SK-N-SH (cell line): ENCODE measurements around the gene WHRN. TPM values are rescaled to one million over a fixed set of nuclear protein-coding genes. Genes with fewer than 3 reads are reported as not detected.

ENCODE experiments used
- CTCF ChIA-PET: fragments of 300-600, 350-600 bp; formaldehyde crosslinking; extraction: SDS; loops from one replicate; lab custom pipeline; 2021; lab: Yijun Ruan, JAX
- POLR2A ChIA-PET: fragments of 350-600 bp; sonication (Branson Sonifier 250); formaldehyde crosslinking; extraction: SDS; loops from one replicate; lab custom pipeline; 2020; ENCODE audit warnings: antibody characterized with exemption, inconsistent platforms; lab: Yijun Ruan, JAX
- DNase-seq: peaks from one replicate; pipeline ENCODE4 v3.0.0; 2012
- H2AFZ ChIP-seq: fragments of 200-600 bp; sonication (generic); 2 replicates; pipeline ENCODE4 v1.8.1; 2016; ENCODE audit warnings: antibody characterized with exemption, mild to moderate bottlenecking, low read depth
- H3F3A ChIP-seq: fragments of 200-600 bp; sonication (generic); replicated peaks from 2 replicates; pipeline ENCODE3; 2016; ENCODE audit warnings: antibody characterized with exemption, mild to moderate bottlenecking; ENCODE audit not compliant: insufficient read depth
- H3K27ac ChIP-seq, 2 experiments: fragments of 200-500 bp in 1 of 2; fragments of 200-600 bp in 1 of 2; sonication (Bioruptor generic) in 1 of 2; sonication (generic), shearing (Covaris generic) in 1 of 2; 2 replicates each; pipeline versions ENCODE4 v1.5.1 to v1.6.1; 2014 to 2016; ENCODE audit warnings: low read depth in 2 of 2, inconsistent platforms in 1 of 2, low read length in 1 of 2, mild to moderate bottlenecking in 1 of 2, mixed read lengths in 1 of 2
- H3K27me3 ChIP-seq: fragments of 200-600 bp; sonication (generic), shearing (Covaris generic); 2 replicates; pipeline ENCODE4 v1.6.1; 2016; ENCODE audit warnings: mixed run types; ENCODE audit not compliant: insufficient read depth
- H3K36me3 ChIP-seq, 2 experiments: fragments of 200-500 bp in 1 of 2; fragments of 200-600 bp in 1 of 2; sonication (Bioruptor generic) in 1 of 2; sonication (generic) in 1 of 2; replicated peaks in 1 of 2; 2 replicates each; pipeline versions ENCODE3 to v1.5.1; 2014 to 2016; ENCODE audit warnings: low read length in 1 of 2, mild to moderate bottlenecking in 1 of 2; ENCODE audit not compliant: insufficient read depth in 2 of 2, control insufficient read depth in 1 of 2
- H3K4me1 ChIP-seq, 2 experiments: fragments of 200-500 bp in 1 of 2; fragments of 200-600 bp in 1 of 2; sonication (Bioruptor generic) in 1 of 2; sonication (generic), shearing (Covaris generic) in 1 of 2; 2 replicates each; pipeline versions ENCODE4 v1.5.1 to v1.6.1; 2014 to 2016; ENCODE audit warnings: low read depth in 1 of 2, low read length in 1 of 2, mixed run types in 1 of 2; ENCODE audit not compliant: insufficient read depth in 2 of 2, control insufficient read depth in 1 of 2
- H3K4me2 ChIP-seq: fragments of 200-600 bp; sonication (generic), shearing (Covaris generic); 2 replicates; pipeline ENCODE4 v1.6.1; 2017; ENCODE audit warnings: mixed run types
- H3K4me3 ChIP-seq, 2 experiments: fragments of 200-500 bp in 1 of 2; fragments of 200-600 bp in 1 of 2; sonication (Bioruptor generic) in 1 of 2; sonication (generic), shearing (Covaris generic) in 1 of 2; 2 replicates each; pipeline versions ENCODE4 v1.5.1 to v1.8.1; 2014 to 2016; ENCODE audit warnings: low read depth in 2 of 2, inconsistent platforms in 1 of 2, low read length in 1 of 2, mild to moderate bottlenecking in 1 of 2, mixed read lengths in 1 of 2, moderate library complexity in 1 of 2
- H3K79me2 ChIP-seq: fragments of 200-600 bp; sonication (generic); 2 replicates; pipeline ENCODE4 v1.8.1; 2017; ENCODE audit warnings: mild to moderate bottlenecking; ENCODE audit not compliant: insufficient read depth
- H3K9ac ChIP-seq: fragments of 200-600 bp; sonication (generic); 2 replicates; pipeline ENCODE4 v1.6.1; 2017; ENCODE audit warnings: mixed run types
- H3K9me2 ChIP-seq: fragments of 200-600 bp; sonication (generic); 2 replicates; pipeline ENCODE4 v1.6.1; 2017; ENCODE audit warnings: mixed run types
- H3K9me3 ChIP-seq: fragments of 200-600 bp; sonication (generic); 2 replicates; pipeline ENCODE4 v1.6.1; 2017; ENCODE audit warnings: mixed run types, mild to moderate bottlenecking, moderate library complexity
- H4K20me1 ChIP-seq: fragments of 200-600 bp; sonication (generic); 2 replicates; pipeline ENCODE4 v1.6.1; 2017; ENCODE audit warnings: mild to moderate bottlenecking, mixed run types; ENCODE audit not compliant: insufficient read depth
- ELF1 ChIP-seq: IDR thresholded peaks from 2 replicates; pipeline ENCODE4 v1.4.0; 2012
- EZH2phosphoT487 ChIP-seq: fragments of 200-600 bp; sonication (generic); IDR thresholded peaks from 2 replicates; pipeline ENCODE4 v1.6.1; 2017; ENCODE audit warnings: low read depth, mixed run types, mild to moderate bottlenecking, antibody characterized with exemption, moderate library complexity, borderline replicate concordance
- FOSL2 ChIP-seq: IDR thresholded peaks from 2 replicates; pipeline ENCODE4 v1.4.0; 2012; ENCODE audit warnings: low read depth, mild to moderate bottlenecking, moderate library complexity, borderline replicate concordance
- FOXJ3 ChIP-seq: sonication (generic); formaldehyde crosslinking; IDR thresholded peaks from 2 replicates; pipeline ENCODE4 v1.5.1; 2020; ENCODE audit warnings: mild to moderate bottlenecking, missing genetic modification reagents
- GABPA ChIP-seq: IDR thresholded peaks from 2 replicates; pipeline ENCODE4 v1.4.0; 2012; ENCODE audit warnings: low read depth, mild to moderate bottlenecking
- GATA2 ChIP-seq: sonication (generic); formaldehyde crosslinking; IDR thresholded peaks from 2 replicates; pipeline ENCODE4 v1.5.0; 2020; ENCODE audit warnings: mild to moderate bottlenecking, missing genetic modification reagents
- JUND ChIP-seq: IDR thresholded peaks from 2 replicates; pipeline ENCODE4 v1.4.0; 2012
- MEF2A ChIP-seq: IDR thresholded peaks from 2 replicates; pipeline ENCODE4 v1.4.0; 2012; ENCODE audit warnings: low read depth, borderline replicate concordance
- MXI1 ChIP-seq: IDR thresholded peaks from 2 replicates; pipeline ENCODE4 v1.6.1; 2012; ENCODE audit warnings: mild to moderate bottlenecking, low read depth, low read length, improper control_type of control experiment
- NFIC ChIP-seq: IDR thresholded peaks from 2 replicates; pipeline ENCODE4 v1.4.0; 2012; ENCODE audit warnings: borderline replicate concordance
- POLR2AphosphoS5 ChIP-seq: IDR thresholded peaks from 2 replicates; pipeline ENCODE4 v1.6.1; 2012; ENCODE audit warnings: low read depth, low read length
- RFX5 ChIP-seq: IDR thresholded peaks from 2 replicates; pipeline ENCODE4 v1.6.1; 2012; ENCODE audit warnings: mild to moderate bottlenecking, improper control_type of control experiment, low read length
- RXRA ChIP-seq: IDR thresholded peaks from 2 replicates; pipeline ENCODE4 v1.4.0; 2012; ENCODE audit warnings: low read depth, mild to moderate bottlenecking, borderline replicate concordance
- SIN3A ChIP-seq: IDR thresholded peaks from 2 replicates; pipeline ENCODE4 v1.6.1; 2012; ENCODE audit warnings: low read depth, mild to moderate bottlenecking, low read length, moderate library complexity, borderline replicate concordance
- SMC3 ChIP-seq: IDR thresholded peaks from 2 replicates; pipeline ENCODE4 v1.6.1; 2012; ENCODE audit warnings: low read depth, low read length, improper control_type of control experiment
- TEAD4 ChIP-seq: IDR thresholded peaks from 2 replicates; pipeline ENCODE4 v1.4.0; 2012; ENCODE audit warnings: mild to moderate bottlenecking, borderline replicate concordance; ENCODE audit not compliant: insufficient read depth
- WGBS: methylation state at CpG from one replicate; pipeline ENCODE4 v1.1.6; 2017; ENCODE audit warnings: low lambda C conversion rate; 5-methylcytosine and 5-hydroxymethylcytosine counted together
- polyA plus RNA-seq, 3 experiments: library from polyadenylated mRNA; depleted of rRNA; stranded (reverse); fragments of >200 nt; gene quantifications; 2 replicates each; pipeline ENCODE4 v1.2.3, GENCODE V29; 2012
- TF ChIP-seq, protein P1 (sequence below): IDR thresholded peaks from 2 replicates; pipeline ENCODE4 v1.4.0; 2012; ENCODE audit warnings: low read depth, borderline replicate concordance
- TF ChIP-seq, protein P2 (sequence below): fragments of 200-600 bp; sonication (generic); IDR thresholded peaks from 2 replicates; pipeline ENCODE4 v1.6.1; 2017; ENCODE audit warnings: antibody characterized with exemption, mild to moderate bottlenecking, moderate library complexity
- TF ChIP-seq, protein P3 (sequence below): IDR thresholded peaks from 2 replicates; pipeline ENCODE4; 2012
- TF ChIP-seq, protein P4 (sequence below): fragments of 150-350 bp; IDR thresholded peaks from 2 replicates; pipeline ENCODE4 v1.6.1; 2017; ENCODE audit warnings: antibody characterized with exemption, low read length, low read depth, borderline replicate concordance

The WHRN gene
- polyA plus RNA-seq, 1 of the 3 experiments (the other 2 are of a cell fraction) = 4.6 TPM

DNA sequence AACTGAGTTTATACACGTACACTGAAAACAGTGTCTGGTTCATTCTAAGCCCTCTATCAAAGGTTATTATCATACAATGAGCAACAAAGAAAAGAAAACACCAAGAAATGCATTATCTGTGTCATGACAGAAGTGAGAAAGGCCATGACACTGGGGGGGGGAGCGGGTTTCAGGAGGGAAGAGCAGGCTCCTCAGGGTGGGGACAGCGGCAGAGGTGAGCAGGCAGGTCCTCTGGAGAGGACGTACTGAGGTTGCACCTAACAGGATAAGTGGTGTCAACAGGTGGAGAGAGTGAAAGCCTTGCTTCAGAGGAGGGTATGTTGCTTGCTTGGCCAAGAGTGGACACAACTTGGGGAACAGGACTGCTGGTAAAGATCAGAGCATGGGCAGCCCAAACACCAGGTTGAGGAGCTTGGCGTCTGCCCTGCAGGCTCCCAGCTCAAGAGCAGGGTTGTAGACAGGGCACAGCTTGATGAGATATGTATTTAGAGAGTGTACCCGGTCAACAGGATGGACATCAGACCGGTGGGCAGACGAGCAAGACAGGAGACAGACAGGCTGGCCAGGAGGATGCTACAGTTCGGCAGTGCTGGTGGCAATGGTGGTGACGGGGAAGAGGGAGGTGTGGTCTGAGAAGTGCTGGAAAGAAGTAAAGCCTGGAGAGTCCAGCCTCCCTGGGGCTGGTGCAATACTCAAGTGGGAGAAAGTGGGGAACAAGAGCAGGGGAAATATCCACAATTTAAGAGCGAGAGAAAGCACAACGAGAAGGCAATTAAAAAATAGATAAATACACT lies 10.3 kb downstream of the WHRN start:
- Histone ChIP-seq H3K9me2 (no peaks in the 10 kb centered on the region), H3K9me3 (no peaks in the 10 kb centered on the region), H3K4me1 (no peaks in the 10 kb centered on the region), H3K4me2 (no peak overlapping the region), H3F3A (no peaks in the 10 kb centered on the region), H3K27me3 (peaks cover 65% of the 10 kb centered on the region), H3K4me3 (no peak overlapping the region), H4K20me1 (no peaks in the 10 kb centered on the region), H3K9ac (no peak overlapping the region), H2AFZ (no peak overlapping the region), H3K27ac (no peak overlapping the region), H3K36me3 (no peaks in the 10 kb centered on the region), H3K79me2 (no peaks in the 10 kb centered on the region)
- DNase-seq = no peak
- TF ChIP-seq RFX5 (no peak), FOXJ3 (CRISPR knock-in tag) (no peak), MXI1 (no peak), MEF2A (no peak), SMC3 (no peak), EZH2phosphoT487 (no peak), SIN3A (no peak), NFIC (no peak), RXRA (no peak)
- 42% methylated on average over 12 of the region's 12 CpGs for WGBS
- ChIA-PET CTCF (interaction anchor here (0.9 to 1.8 kb wide), 3 partner anchors 10 to 60 kb away, joined by 3 to 7 read pairs (median 3); partner anchors contain the start of gene WHRN), POLR2A (interaction anchor here (0.6 kb wide), 1 partner anchor 929 kb away, joined by 3 read pairs; no protein-coding TSS in a partner anchor)

DNA sequence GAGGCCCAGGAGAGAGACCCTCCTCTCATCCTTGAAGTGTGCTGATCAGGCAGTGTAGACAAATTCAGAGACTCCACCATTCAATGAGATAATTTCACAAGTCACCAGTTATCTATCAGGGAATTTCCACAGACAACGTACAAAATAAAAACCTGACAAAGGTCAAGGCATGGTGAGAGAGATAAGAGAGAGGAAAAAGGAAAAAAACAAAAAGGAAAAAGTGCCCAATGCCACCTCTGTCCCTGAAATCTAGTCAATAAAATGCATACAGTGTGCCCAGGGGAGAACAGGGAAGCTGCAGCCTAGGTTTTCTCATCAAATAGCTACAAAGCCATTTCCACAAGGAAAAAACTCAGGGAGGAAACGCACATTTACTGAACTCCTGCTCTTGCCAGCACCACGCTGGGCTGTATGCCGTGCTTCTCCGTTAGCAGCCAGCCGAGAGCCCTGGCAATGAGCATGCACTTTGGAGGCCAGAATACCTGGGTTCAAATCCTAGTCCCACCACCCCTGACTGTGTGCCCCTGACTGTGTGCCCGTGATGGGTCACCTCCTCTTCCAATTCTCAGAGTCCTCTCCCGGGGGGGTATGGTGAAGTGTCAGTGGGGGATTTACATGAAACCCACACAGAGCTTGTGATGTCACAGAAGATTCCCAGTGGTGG lies 11.6 kb downstream of the WHRN start:
- POLR2A ChIA-PET = no interaction called here
- WGBS = 55% methylated on average over 8 of the region's 8 CpGs

More for the DNA sequence above, 11.6 kb downstream of the WHRN start:
- no peak for DNase-seq
- H3K9me3 ChIP-seq = no peaks in the 10 kb centered on the region
- H4K20me1 ChIP-seq = no peaks in the 10 kb centered on the region
- no peaks in the 10 kb centered on the region for H3K4me1 ChIP-seq
- H2AFZ ChIP-seq = no peak overlapping the region
- H3F3A ChIP-seq = no peaks in the 10 kb centered on the region
- no peak overlapping the region for H3K4me2 ChIP-seq
- no peaks in the 10 kb centered on the region for H3K36me3 ChIP-seq
- no peak overlapping the region for H3K9ac ChIP-seq
- H3K9me2 ChIP-seq = no peaks in the 10 kb centered on the region
- CTCF ChIA-PET = interaction anchor here (0.9 to 1.8 kb wide), 2 partner anchors 11 to 160 kb away, joined by 3 to 7 read pairs; partner anchors contain the start of gene WHRN
- H3K27me3 ChIP-seq = peaks cover 58% of the 10 kb centered on the region
- H3K27ac ChIP-seq = no peak overlapping the region
- no peaks in the 10 kb centered on the region for H3K79me2 ChIP-seq
- no peak overlapping the region for H3K4me3 ChIP-seq
- no peak for TF ChIP-seq ELF1
- TF ChIP-seq, protein P1, sequence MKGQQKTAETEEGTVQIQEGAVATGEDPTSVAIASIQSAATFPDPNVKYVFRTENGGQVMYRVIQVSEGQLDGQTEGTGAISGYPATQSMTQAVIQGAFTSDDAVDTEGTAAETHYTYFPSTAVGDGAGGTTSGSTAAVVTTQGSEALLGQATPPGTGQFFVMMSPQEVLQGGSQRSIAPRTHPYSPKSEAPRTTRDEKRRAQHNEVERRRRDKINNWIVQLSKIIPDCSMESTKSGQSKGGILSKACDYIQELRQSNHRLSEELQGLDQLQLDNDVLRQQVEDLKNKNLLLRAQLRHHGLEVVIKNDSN = no peak
- TF ChIP-seq JUND = no peak
- TF ChIP-seq GATA2 (CRISPR knock-in tag) = no peak
- no peak for TF ChIP-seq RFX5
- TF ChIP-seq, protein P2, sequence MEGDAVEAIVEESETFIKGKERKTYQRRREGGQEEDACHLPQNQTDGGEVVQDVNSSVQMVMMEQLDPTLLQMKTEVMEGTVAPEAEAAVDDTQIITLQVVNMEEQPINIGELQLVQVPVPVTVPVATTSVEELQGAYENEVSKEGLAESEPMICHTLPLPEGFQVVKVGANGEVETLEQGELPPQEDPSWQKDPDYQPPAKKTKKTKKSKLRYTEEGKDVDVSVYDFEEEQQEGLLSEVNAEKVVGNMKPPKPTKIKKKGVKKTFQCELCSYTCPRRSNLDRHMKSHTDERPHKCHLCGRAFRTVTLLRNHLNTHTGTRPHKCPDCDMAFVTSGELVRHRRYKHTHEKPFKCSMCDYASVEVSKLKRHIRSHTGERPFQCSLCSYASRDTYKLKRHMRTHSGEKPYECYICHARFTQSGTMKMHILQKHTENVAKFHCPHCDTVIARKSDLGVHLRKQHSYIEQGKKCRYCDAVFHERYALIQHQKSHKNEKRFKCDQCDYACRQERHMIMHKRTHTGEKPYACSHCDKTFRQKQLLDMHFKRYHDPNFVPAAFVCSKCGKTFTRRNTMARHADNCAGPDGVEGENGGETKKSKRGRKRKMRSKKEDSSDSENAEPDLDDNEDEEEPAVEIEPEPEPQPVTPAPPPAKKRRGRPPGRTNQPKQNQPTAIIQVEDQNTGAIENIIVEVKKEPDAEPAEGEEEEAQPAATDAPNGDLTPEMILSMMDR = no peak
- TF ChIP-seq GABPA = no peak
- no peak for TF ChIP-seq FOSL2
- TF ChIP-seq TEAD4 = no peak
- no peak for TF ChIP-seq POLR2AphosphoS5
- TF ChIP-seq, protein P3, sequence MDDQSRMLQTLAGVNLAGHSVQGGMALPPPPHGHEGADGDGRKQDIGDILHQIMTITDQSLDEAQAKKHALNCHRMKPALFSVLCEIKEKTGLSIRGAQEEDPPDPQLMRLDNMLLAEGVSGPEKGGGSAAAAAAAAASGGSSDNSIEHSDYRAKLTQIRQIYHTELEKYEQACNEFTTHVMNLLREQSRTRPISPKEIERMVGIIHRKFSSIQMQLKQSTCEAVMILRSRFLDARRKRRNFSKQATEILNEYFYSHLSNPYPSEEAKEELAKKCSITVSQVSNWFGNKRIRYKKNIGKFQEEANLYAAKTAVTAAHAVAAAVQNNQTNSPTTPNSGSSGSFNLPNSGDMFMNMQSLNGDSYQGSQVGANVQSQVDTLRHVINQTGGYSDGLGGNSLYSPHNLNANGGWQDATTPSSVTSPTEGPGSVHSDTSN = no peak
- TF ChIP-seq RXRA = no peak
- TF ChIP-seq, protein P4, sequence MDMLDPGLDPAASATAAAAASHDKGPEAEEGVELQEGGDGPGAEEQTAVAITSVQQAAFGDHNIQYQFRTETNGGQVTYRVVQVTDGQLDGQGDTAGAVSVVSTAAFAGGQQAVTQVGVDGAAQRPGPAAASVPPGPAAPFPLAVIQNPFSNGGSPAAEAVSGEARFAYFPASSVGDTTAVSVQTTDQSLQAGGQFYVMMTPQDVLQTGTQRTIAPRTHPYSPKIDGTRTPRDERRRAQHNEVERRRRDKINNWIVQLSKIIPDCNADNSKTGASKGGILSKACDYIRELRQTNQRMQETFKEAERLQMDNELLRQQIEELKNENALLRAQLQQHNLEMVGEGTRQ = no peak
